Ammon's horn (tissue), 1 donor: Measurements from ENCODE around the gene PRDM1.

Experiments used
- DNase-seq: peaks from one replicate; pipeline ENCODE4 v3.0.0-alpha.2; 2016; ENCODE audit warnings: low spot score

PRDM1 gene

GRCh38 chr6:106116125-106116832, 30.1 kb downstream of the PRDM1 start:
- DNase-seq, result peak; percentile 89

- DNase-seq, result no peak
Measured at GRCh38 chr6:106117579-106117978, 31.4 kb downstream of the PRDM1 start.

- no peak for DNase-seq
Measured at GRCh38 chr6:106118835-106119431, 32.8 kb downstream of the PRDM1 start.

GRCh38 chr6:106119546-106119945, 33.4 kb downstream of the PRDM1 start:
- DNase-seq, result no peak

- DNase-seq, result no peak
Measured at GRCh38 chr6:106120006-106120405, 33.9 kb downstream of the PRDM1 start.

- no peak for DNase-seq
Measured at GRCh38 chr6:106120406-106120805, 34.3 kb downstream of the PRDM1 start.

GRCh38 chr6:106122306-106122918, 36.3 kb downstream of the PRDM1 start:
- DNase-seq, result no peak

- DNase-seq, result no peak
Measured at GRCh38 chr6:106122938-106123656, 37.0 kb downstream of the PRDM1 start.

- DNase-seq, result no peak
Measured at GRCh38 chr6:106124015-106124414, 37.9 kb downstream of the PRDM1 start.

GRCh38 chr6:106124437-106125430, 38.6 kb downstream of the PRDM1 start:
- no peak for DNase-seq

- DNase-seq, result no peak
Measured at GRCh38 chr6:106125925-106126435, 39.8 kb downstream of the PRDM1 start.

- no peak for DNase-seq
Measured at GRCh38 chr6:106126482-106126881, 40.3 kb downstream of the PRDM1 start.

GRCh38 chr6:106128981-106129781, 43.0 kb downstream of the PRDM1 start:
- DNase-seq, result no peak

GRCh38 chr6:106132153-106132698, 46.1 kb downstream of the PRDM1 start:
- no peak for DNase-seq

GRCh38 chr6:106133040-106133439, 46.9 kb downstream of the PRDM1 start:
- DNase-seq, result no peak

- DNase-seq, result no peak
Measured at GRCh38 chr6:106134087-106134770, 48.1 kb downstream of the PRDM1 start.

- DNase-seq, result no peak
Measured at GRCh38 chr6:106134906-106135634, 48.9 kb downstream of the PRDM1 start.

GRCh38 chr6:106135911-106136571, 49.9 kb downstream of the PRDM1 start:
- DNase-seq, result no peak
